Common myeloid progenitor, CD34-positive (primary cell): ENCODE results near the gene SIX2.
A peak's percentile ranks its signal among the peaks of the same experiment; 100 is the strongest.

Experiments
- CTCF ChIA-PET: fragments of 350-600 bp; sonication (Branson Sonifier 250); formaldehyde crosslinking; loops from one replicate; lab custom pipeline; 2021; ENCODE audit warnings: antibody characterized with exemption; lab: Charles Lee
- POLR2A ChIA-PET: fragments of 350-600 bp; sonication (Branson Sonifier 250); formaldehyde crosslinking; loops from one replicate; lab custom pipeline; 2021; ENCODE audit warnings: antibody characterized with exemption; lab: Charles Lee
- DNase-seq, 3 donors: peaks; one replicate each; pipeline versions ENCODE4 v3.0.0 to v3.0.0-alpha.2; 2013
- H3K27ac ChIP-seq, 2 experiments: 1 replicate in 1 of 2; 2 replicates in 1 of 2; pipeline ENCODE4 v1.7.0; 2013; ENCODE audit warnings: inconsistent platforms in 2 of 2, low read length in 2 of 2, mild to moderate bottlenecking in 2 of 2, low read depth in 1 of 2, moderate library complexity in 1 of 2; ENCODE audit not compliant: severe bottlenecking in 2 of 2, insufficient read depth in 1 of 2, poor library complexity in 1 of 2
- H3K27me3 ChIP-seq, 5 experiments: replicated peaks in 2 of 5; 1 replicate in 3 of 5; 2 replicates in 2 of 5; pipeline versions ENCODE4 v1.6.1 to v1.7.0; 2013; ENCODE audit warnings: low read length in 4 of 5, mild to moderate bottlenecking in 2 of 5, moderate library complexity in 2 of 5, inconsistent platforms in 1 of 5; ENCODE audit not compliant: insufficient read depth in 5 of 5, control insufficient read depth in 4 of 5
- H3K36me3 ChIP-seq, 4 experiments: 1 replicate in 2 of 4; 2 replicates in 2 of 4; pipeline versions ENCODE4 v1.6.1 to v1.7.0; 2013; ENCODE audit warnings: low read length in 3 of 4, control low read depth in 1 of 4, mild to moderate bottlenecking in 1 of 4; ENCODE audit not compliant: control insufficient read depth in 4 of 4, insufficient read depth in 4 of 4
- H3K4me1 ChIP-seq, 4 experiments: 1 replicate in 3 of 4; 2 replicates in 1 of 4; pipeline versions ENCODE4 v1.6.1 to v1.7.1; 2013; ENCODE audit warnings: low read length in 3 of 4, mild to moderate bottlenecking in 3 of 4, control low read depth in 1 of 4, inconsistent platforms in 1 of 4, moderate library complexity in 1 of 4; ENCODE audit not compliant: control insufficient read depth in 4 of 4, insufficient read depth in 4 of 4; ENCODE audit errors: control extremely low read depth in 1 of 4
- H3K4me3 ChIP-seq, 7 experiments: 1 replicate in 4 of 7; 2 replicates in 3 of 7; pipeline versions ENCODE4 v1.5.1 to v1.7.0; 2013; ENCODE audit warnings: mild to moderate bottlenecking in 7 of 7, low read length in 6 of 7, moderate library complexity in 6 of 7, inconsistent platforms in 2 of 7, low read depth in 2 of 7, control low read depth in 1 of 7; ENCODE audit not compliant: insufficient read depth in 4 of 7, control insufficient read depth in 1 of 7; ENCODE audit errors: extremely low read depth in 1 of 7
- H3K9me3 ChIP-seq, 5 experiments: 1 replicate in 4 of 5; 2 replicates in 1 of 5; pipeline versions ENCODE4 v1.6.1 to v1.7.1; 2013; ENCODE audit warnings: low read length in 4 of 5, mild to moderate bottlenecking in 2 of 5, inconsistent platforms in 1 of 5, low read depth in 1 of 5, moderate library complexity in 1 of 5; ENCODE audit not compliant: control insufficient read depth in 4 of 5, insufficient read depth in 2 of 5; ENCODE audit errors: control extremely low read depth in 1 of 5
- WGBS: methylation state at CpG from one replicate; pipeline ENCODE4 v1.1.5; 2013; ENCODE audit not compliant: insufficient coverage; 5-methylcytosine and 5-hydroxymethylcytosine counted together

The SIX2 gene

DNA sequence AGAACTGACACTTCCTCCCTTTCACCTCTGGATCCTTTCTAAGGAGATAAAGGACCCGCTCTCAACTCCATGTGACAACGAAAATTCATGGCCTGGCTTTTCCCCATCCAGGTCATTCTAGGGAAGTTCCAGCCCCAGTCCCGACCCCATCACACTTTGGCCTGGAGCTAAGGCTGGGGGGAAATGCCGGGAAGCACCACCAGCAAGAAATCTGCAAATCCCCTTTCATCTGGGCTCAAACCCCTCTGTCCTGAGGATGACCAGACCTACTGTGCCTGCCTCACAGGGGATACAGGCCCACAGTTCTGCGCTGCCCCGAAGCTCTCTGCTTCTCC is 1.3 kb downstream of the SIX2 start:
- H3K27me3 ChIP-seq = peaks cover 0 to 100% (median 81%) of the 10 kb centered on the region in 5 experiments
- no peaks in the 10 kb centered on the region for H3K36me3 ChIP-seq
- 12% methylated on average over 6 of the region's 6 CpGs for WGBS

DNA sequence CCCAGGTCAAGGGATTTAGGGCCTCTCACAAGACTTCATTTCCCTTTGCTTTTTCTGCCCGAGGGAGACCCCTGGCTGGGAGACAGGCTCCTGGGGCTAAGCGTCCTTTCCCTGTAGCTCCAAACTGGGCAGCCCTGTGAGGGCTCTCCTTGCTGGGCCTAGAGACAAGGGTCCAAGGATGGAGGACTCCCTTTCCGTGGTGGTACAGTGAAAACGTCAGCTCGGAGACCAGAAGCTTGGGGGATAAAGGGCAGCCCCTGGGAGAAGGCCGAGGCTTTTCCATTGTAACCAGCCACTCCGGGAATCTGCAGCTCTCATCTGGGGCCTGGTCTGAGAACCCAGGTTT is 2.3 kb downstream of the SIX2 start:
- H3K27me3 ChIP-seq = peaks cover 3 to 100% (median 77%) of the 10 kb centered on the region in 5 experiments

More for the DNA sequence above, 1.3 kb downstream of the SIX2 start:
- no peak for DNase-seq
- peak overlapping the region in 3 of 7 experiments; percentile 57 to 61 (median 61) for H3K4me3 ChIP-seq
- ChIA-PET POLR2A (no interaction called here), CTCF (interaction anchor here (1.0 to 1.7 kb wide), 4 partner anchors 9 to 488 kb away, joined by 3 to 6 read pairs (median 6); no protein-coding TSS in a partner anchor)
- peaks cover 0 to 58% (median 45%) of the 10 kb centered on the region in 4 experiments for H3K4me1 ChIP-seq
- H3K27ac ChIP-seq = no peak overlapping the region
- peaks cover 0 to 3% (median 0%) of the 10 kb centered on the region in 5 experiments for H3K9me3 ChIP-seq

DNA sequence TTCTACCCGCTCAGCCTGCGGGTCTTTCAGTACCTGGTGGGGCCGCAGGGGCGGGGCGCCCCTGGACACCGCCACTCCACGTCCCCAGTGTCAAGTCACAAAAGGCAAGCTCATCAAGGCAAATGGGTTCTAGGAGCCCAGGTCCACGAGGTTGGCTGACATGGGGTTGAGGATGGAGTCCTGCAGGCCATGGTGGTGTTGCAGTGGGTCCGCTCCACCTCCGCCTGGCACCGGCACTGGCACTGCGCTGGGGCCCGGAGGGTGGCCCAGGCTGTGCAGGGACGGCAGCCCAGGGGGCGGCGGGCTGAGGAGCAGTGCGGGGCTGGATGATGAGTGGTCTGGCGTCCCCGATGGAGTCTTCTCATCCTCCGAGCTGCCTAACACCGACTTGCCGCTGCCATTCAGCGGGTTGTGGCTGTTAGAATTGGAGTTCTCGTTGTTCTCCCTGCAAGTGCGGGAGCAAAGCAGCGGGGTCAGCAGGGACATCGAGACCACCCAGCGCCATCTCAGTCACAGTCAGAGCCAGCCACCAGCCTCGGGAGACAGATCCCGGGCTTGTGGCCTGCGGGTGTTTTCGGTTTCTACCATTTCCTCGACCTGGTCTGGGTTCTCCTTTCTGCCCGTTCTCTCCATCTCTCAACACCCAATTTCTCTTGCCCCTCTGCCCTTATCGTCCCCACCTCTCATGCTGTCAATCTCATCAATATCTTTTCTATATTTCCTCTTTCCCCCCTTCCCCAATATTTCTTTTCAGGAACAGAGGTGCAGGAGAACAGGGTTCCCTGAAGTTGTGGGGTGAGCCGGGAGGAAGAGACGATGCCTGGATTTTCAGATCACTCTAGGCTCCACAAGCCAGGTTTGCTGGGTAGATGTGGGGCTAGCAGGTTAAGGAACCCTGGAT is 3.0 kb downstream of the SIX2 start:
- ChIA-PET CTCF (interaction anchor here (1.1 to 2.4 kb wide), 3 partner anchors 7 to 104 kb away, joined by 3 to 9 read pairs (median 5); no protein-coding TSS in a partner anchor), POLR2A (interaction anchor here (0.6 kb wide), 1 partner anchor 66 kb away, joined by 4 read pairs; no protein-coding TSS in a partner anchor)
- Histone ChIP-seq H3K9me3 (peaks cover 0 to 3% (median 0%) of the 10 kb centered on the region in 5 experiments), H3K36me3 (no peaks in the 10 kb centered on the region), H3K4me3 (peak overlapping the region in 4 of 7 experiments; percentile 2 to 64 (median 28)), H3K27me3 (peaks cover 3 to 100% (median 74%) of the 10 kb centered on the region in 5 experiments), H3K4me1 (peaks cover 0 to 60% (median 50%) of the 10 kb centered on the region in 4 experiments), H3K27ac (no peak overlapping the region)
- WGBS = 12% methylated on average over 37 of the region's 37 CpGs
- DNase-seq = peak in 2 of 3 donors; percentile 51 to 54

More for the DNA sequence above, 2.3 kb downstream of the SIX2 start:
- CTCF ChIA-PET = interaction anchor here (0.9 to 1.1 kb wide), 2 partner anchors 9 to 23 kb away, joined by 3 to 5 read pairs; no protein-coding TSS in a partner anchor
- DNase-seq = no peak
- POLR2A ChIA-PET = interaction anchor here (0.6 kb wide), 1 partner anchor 67 kb away, joined by 4 read pairs; no protein-coding TSS in a partner anchor
- peaks cover 0 to 56% (median 45%) of the 10 kb centered on the region in 4 experiments for H3K4me1 ChIP-seq
- H3K4me3 ChIP-seq = no peak overlapping the region
- peaks cover 0 to 3% (median 0%) of the 10 kb centered on the region in 5 experiments for H3K9me3 ChIP-seq
- H3K27ac ChIP-seq = no peak overlapping the region
- no peaks in the 10 kb centered on the region for H3K36me3 ChIP-seq
- 62% methylated on average over 7 of the region's 7 CpGs for WGBS

- Histone ChIP-seq H3K4me1 (peaks cover 0 to 65% (median 57%) of the 10 kb centered on the region in 4 experiments), H3K27me3 (peaks cover 3 to 100% (median 72%) of the 10 kb centered on the region in 5 experiments), H3K4me3 (peak overlapping the region in 3 of 7 experiments; percentile 18 to 49 (median 19)), H3K9me3 (peaks cover 0 to 3% (median 0%) of the 10 kb centered on the region in 5 experiments), H3K36me3 (no peaks in the 10 kb centered on the region), H3K27ac (no peak overlapping the region)
- no peak for DNase-seq
- 2% methylated on average over 23 of the region's 25 CpGs for WGBS
- POLR2A ChIA-PET = interaction anchor here (0.6 kb wide), 1 partner anchor 84 kb away, joined by 3 read pairs; no protein-coding TSS in a partner anchor
- CTCF ChIA-PET = interaction anchor here (0.8 to 2.4 kb wide), 3 partner anchors 8 to 105 kb away, joined by 3 to 9 read pairs (median 3); no protein-coding TSS in a partner anchor
Observed at GRCh38 chr2:45005261-45006002, 3.8 kb downstream of the SIX2 start.

GRCh38 chr2:45004562-45005191 is 4.6 kb downstream of the SIX2 start:
- WGBS = 5% methylated on average over 34 of the region's 45 CpGs

More at GRCh38 chr2:45004562-45005191, 4.6 kb downstream of the SIX2 start:
- Histone ChIP-seq H3K27ac (no peak overlapping the region), H3K27me3 (peaks cover 3 to 100% (median 67%) of the 10 kb centered on the region in 5 experiments), H3K4me3 (peak overlapping the region in 4 of 7 experiments; percentile 34 to 53 (median 46)), H3K9me3 (peaks cover 0 to 3% (median 0%) of the 10 kb centered on the region in 5 experiments), H3K4me1 (peaks cover 0 to 60% (median 50%) of the 10 kb centered on the region in 4 experiments), H3K36me3 (no peaks in the 10 kb centered on the region)
- DNase-seq = peak in 2 of 3 donors; percentile 45 to 59
- POLR2A ChIA-PET = no interaction called here
- CTCF ChIA-PET = interaction anchor here (0.8 to 2.4 kb wide), 4 partner anchors 9 to 106 kb away, joined by 3 to 9 read pairs (median 3); no protein-coding TSS in a partner anchor
